HepG2 (cell line): ENCODE data around the gene LPCAT4. TPM values are rescaled to one million over a fixed set of nuclear protein-coding genes. Genes with fewer than 3 reads are reported as not detected.

ENCODE experiments used
- CHCHD3 ChIP-seq: sonication (generic); formaldehyde crosslinking; IDR thresholded peaks from 2 replicates; pipeline ENCODE4 v1.8.0; 2022; ENCODE audit warnings: mild to moderate bottlenecking, missing genetic modification reagents, moderate library complexity
- DNMT1 ChIP-seq: sonication (generic); formaldehyde crosslinking; IDR thresholded peaks from 2 replicates; pipeline ENCODE4 v1.5.1; 2020; ENCODE audit warnings: mild to moderate bottlenecking, missing genetic modification reagents
- GZF1 ChIP-seq: sonication (generic); formaldehyde crosslinking; IDR thresholded peaks from 2 replicates; pipeline ENCODE4 v1.5.1; 2020; ENCODE audit warnings: mild to moderate bottlenecking, missing genetic modification reagents
- HNRNPUL1 ChIP-seq: fragments of 200-400 bp; formaldehyde crosslinking; IDR thresholded peaks from 2 replicates; pipeline ENCODE4 v1.6.1; 2017; ENCODE audit warnings: low read depth, mild to moderate bottlenecking, low read length, moderate library complexity
- KDM4B ChIP-seq: sonication (generic); formaldehyde crosslinking; IDR thresholded peaks from 2 replicates; pipeline ENCODE4 v1.4.0; 2020; ENCODE audit warnings: missing genetic modification reagents
- KLF9 ChIP-seq: IDR thresholded peaks from 2 replicates; pipeline ENCODE4 v1.6.1; 2016; ENCODE audit warnings: low read depth
- MTA3 ChIP-seq: sonication (generic); formaldehyde crosslinking; IDR thresholded peaks from 2 replicates; pipeline ENCODE4 v1.4.0; 2020; ENCODE audit warnings: missing genetic modification reagents
- MYC ChIP-seq: sonication (generic); formaldehyde crosslinking; IDR thresholded peaks from 2 replicates; pipeline ENCODE4 v1.9.0; 2021; ENCODE audit warnings: missing genetic modification reagents, borderline replicate concordance
- PAF1 ChIP-seq: IDR thresholded peaks from 2 replicates; pipeline ENCODE4 v1.6.1; 2016; ENCODE audit warnings: missing genetic modification reagents, missing compliant biosample characterization
- PCBP2 ChIP-seq: fragments of 200-400 bp; formaldehyde crosslinking; optimal IDR thresholded peaks from 2 replicates; pipeline ENCODE3; 2018; ENCODE audit warnings: low read length, low read depth; ENCODE audit not compliant: poor library complexity, severe bottlenecking
- SALL2 ChIP-seq: sonication (generic); formaldehyde crosslinking; IDR thresholded peaks from 2 replicates; pipeline ENCODE4 v1.8.1; 2023; ENCODE audit warnings: mild to moderate bottlenecking, missing genetic modification reagents, inconsistent platforms
- SIX1 ChIP-seq: sonication (generic); formaldehyde crosslinking; IDR thresholded peaks from 2 replicates; pipeline ENCODE4 v1.4.0; 2020; ENCODE audit warnings: missing genetic modification reagents, borderline replicate concordance
- SKI ChIP-seq: fragments of 450-650 bp; IDR thresholded peaks from one replicate; pipeline ENCODE4 v1.6.1; 2018; ENCODE audit warnings: mild to moderate bottlenecking; ENCODE audit not compliant: partially characterized antibody
- SMAD1 ChIP-seq: sonication (generic); formaldehyde crosslinking; IDR thresholded peaks from 2 replicates; pipeline ENCODE4 v1.4.0; 2020; ENCODE audit warnings: missing genetic modification reagents, low read depth, mild to moderate bottlenecking, borderline replicate concordance
- SOX13 ChIP-seq, 3 experiments: fragments of 450-650 bp in 1 of 3; sonication (generic) in 1 of 3; formaldehyde crosslinking in 1 of 3; IDR thresholded peaks in 2 of 3; conservative IDR thresholded peaks in 1 of 3; 2 replicates each; pipeline versions ENCODE4 v1.5.0 to v1.6.1; 2016 to 2020; ENCODE audit warnings: antibody characterized with exemption in 1 of 3, mild to moderate bottlenecking in 1 of 3, missing compliant biosample characterization in 1 of 3, missing genetic modification reagents in 1 of 3, moderate library complexity in 1 of 3
- STAG1 ChIP-seq: sonication (generic); formaldehyde crosslinking; IDR thresholded peaks from 2 replicates; pipeline ENCODE4 v1.4.0; 2020; ENCODE audit warnings: missing genetic modification reagents
- STAT6 ChIP-seq: sonication (generic); formaldehyde crosslinking; IDR thresholded peaks from 2 replicates; pipeline ENCODE4 v1.4.0; 2020; ENCODE audit warnings: missing genetic modification reagents, mild to moderate bottlenecking, borderline replicate concordance
- ZBTB14 ChIP-seq: sonication (generic); formaldehyde crosslinking; IDR thresholded peaks from 2 replicates; pipeline ENCODE4 v1.4.0; 2020; ENCODE audit warnings: missing genetic modification reagents
- ZEB1 ChIP-seq: IDR thresholded peaks from 2 replicates; pipeline ENCODE4 v1.6.1; 2012; ENCODE audit warnings: mild to moderate bottlenecking, low read depth, inconsistent platforms; ENCODE audit not compliant: insufficient replicate concordance
- ZNF326 ChIP-seq: sonication (generic); formaldehyde crosslinking; IDR thresholded peaks from 2 replicates; pipeline ENCODE4 v1.4.0; 2020; ENCODE audit warnings: missing genetic modification reagents, borderline replicate concordance
- ZNF343 ChIP-seq: sonication (generic); formaldehyde crosslinking; IDR thresholded peaks from 2 replicates; pipeline ENCODE4 v1.4.0; 2020; ENCODE audit warnings: mild to moderate bottlenecking, missing genetic modification reagents
- ZNF558 ChIP-seq: sonication (generic); formaldehyde crosslinking; IDR thresholded peaks from 2 replicates; pipeline ENCODE4 v1.9.0; 2022; ENCODE audit warnings: mild to moderate bottlenecking, missing genetic modification reagents, borderline replicate concordance
- ZNF589 ChIP-seq: sonication (generic); formaldehyde crosslinking; conservative IDR thresholded peaks from 2 replicates; pipeline ENCODE4 v1.8.0; 2022; ENCODE audit warnings: mild to moderate bottlenecking, moderate library complexity, missing genetic modification reagents
- ZNF614 ChIP-seq: IDR thresholded peaks from 2 replicates; pipeline ENCODE4 v1.6.1; 2018; ENCODE audit warnings: missing biosample characterization, missing genetic modification reagents, inconsistent platforms, borderline replicate concordance
- ZNF737 ChIP-seq: sonication (generic); formaldehyde crosslinking; IDR thresholded peaks from 2 replicates; pipeline ENCODE4 v1.5.0; 2020; ENCODE audit warnings: missing genetic modification reagents, mild to moderate bottlenecking, borderline replicate concordance
- ZSCAN29 ChIP-seq: sonication (generic); formaldehyde crosslinking; conservative IDR thresholded peaks from 2 replicates; pipeline ENCODE4 v1.4.0; 2020; ENCODE audit warnings: mild to moderate bottlenecking, missing genetic modification reagents
- polyA plus RNA-seq, 8 experiments: library from polyadenylated mRNA; depleted of rRNA in 3 of 8; stranded (reverse) in 7 of 8; unstranded in 1 of 8; fragments of >200 nt; fragmentation: Illumina TruSeq in 4 of 8; extraction: Trizol in 4 of 8; gene quantifications; 2 replicates each; pipeline versions ENCODE4 v1.2.1 to v1.2.3, GENCODE V29; 2011 to 2016; ENCODE audit warnings: low read depth in 4 of 8, missing spikeins in 1 of 8, mixed read lengths in 1 of 8; ENCODE audit not compliant: insufficient read depth in 1 of 8
- total RNA-seq, 5 experiments: library from RNA; depleted of rRNA; stranded (reverse); fragments of >200 nt; fragmentation: Illumina TruSeq; extraction: Trizol; gene quantifications; 2 replicates each; pipeline ENCODE4 v1.2.3, GENCODE V29; 2016; ENCODE audit warnings: low read depth in 1 of 5

Gene LPCAT4
- total and polyA plus RNA-seq, 2 of the 13 experiments (the other 11 are each of a cell fraction or from before 2014, with no cell fraction given): 8.1 to 57.1 TPM

DNA sequence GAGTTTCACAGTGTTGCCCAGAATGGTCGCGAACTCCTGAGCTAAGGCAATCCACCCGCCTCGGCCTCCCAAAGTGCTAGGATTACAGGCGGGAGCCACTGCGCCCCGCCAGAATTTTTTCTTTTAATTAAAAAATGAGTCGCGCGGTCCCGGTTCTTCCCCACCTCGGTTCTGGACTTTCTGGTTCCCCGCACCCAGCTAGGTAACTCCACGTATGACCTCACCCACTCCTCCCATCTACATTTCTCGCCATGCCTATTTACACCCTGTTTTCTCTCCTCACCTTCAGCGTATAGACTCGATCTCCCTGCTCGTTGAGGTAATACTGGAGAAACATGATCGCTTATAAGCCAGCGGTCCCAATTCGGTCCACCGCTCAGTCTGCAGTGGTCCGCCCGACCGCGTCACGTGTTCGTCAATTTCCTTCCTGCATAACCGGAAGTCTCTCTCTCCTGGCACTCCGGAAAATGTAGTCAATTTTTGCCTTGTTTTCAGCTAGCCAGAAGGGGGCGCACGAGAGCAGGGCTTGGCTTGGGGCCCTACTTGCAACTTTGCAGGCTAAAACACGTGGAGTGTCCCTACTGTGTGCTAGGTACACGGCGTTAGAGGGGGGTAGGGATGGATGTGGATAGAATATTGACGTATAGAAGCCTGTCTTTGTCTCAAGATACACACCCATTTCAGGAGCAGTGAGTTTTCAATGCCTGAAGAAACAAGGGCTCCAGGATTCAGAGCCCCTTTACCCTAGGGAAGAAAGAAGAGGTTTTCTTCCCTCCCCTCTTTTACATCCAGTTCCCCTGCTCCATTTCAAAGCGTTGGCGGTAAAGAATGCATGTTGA is 24.0 kb downstream of the LPCAT4 start, which contains the start of the genes NOP10 and NUTM1 (continued):
- peak; percentile 96 for TF ChIP-seq MYC (CRISPR knock-in tag)
- no peak for TF ChIP-seq STAT6 (CRISPR knock-in tag)
- no peak for TF ChIP-seq HNRNPUL1
- no peak for TF ChIP-seq SOX13 (IDR thresholded peaks at IDR 0.05)
- TF ChIP-seq SOX13 (CRISPR knock-in tag; conservative IDR thresholded peaks at IDR 0.05 in 1 of 2, IDR thresholded peaks at IDR 0.05 in 1 of 2): peak in 1 of 2 experiments; percentile 48; a peak in 1 of 4 replicates
- no peak for TF ChIP-seq PAF1 (CRISPR knock-in tag)
- TF ChIP-seq SALL2 (CRISPR knock-in tag): 0 out of 2 replicates have a peak, but pooled peaks have one; percentile 53
- TF ChIP-seq CHCHD3 (CRISPR knock-in tag): no peak
- no peak for TF ChIP-seq ZNF558 (CRISPR knock-in tag)
- TF ChIP-seq SKI: no peak
- TF ChIP-seq DNMT1 (CRISPR knock-in tag): no peak
- TF ChIP-seq SMAD1 (CRISPR knock-in tag): peak; percentile 82; the same call in 1 of the 2 replicates
- peak; percentile 66; the same call in 1 of the 2 replicates for TF ChIP-seq SIX1 (CRISPR knock-in tag)
- TF ChIP-seq MTA3 (CRISPR knock-in tag): no peak
- peak; percentile 72; the same call in 1 of the 2 replicates for TF ChIP-seq ZNF343
- TF ChIP-seq ZNF589 (CRISPR knock-in tag): 0 out of 2 replicates have a peak, but pooled peaks have one; percentile 41
- TF ChIP-seq KLF9 (CRISPR knock-in tag): no peak
- TF ChIP-seq ZSCAN29 (CRISPR knock-in tag): peak; percentile 53; the same call in 1 of the 2 replicates
- TF ChIP-seq ZNF326: no peak
- TF ChIP-seq ZNF737: no peak
- TF ChIP-seq ZNF614: peak; percentile 47; the same call in 1 of the 2 replicates
- TF ChIP-seq STAG1 (CRISPR knock-in tag): peak; percentile 74
- no peak for TF ChIP-seq ZEB1
- no peak for TF ChIP-seq ZBTB14 (CRISPR knock-in tag)
- TF ChIP-seq PCBP2: no peak
- no peak for TF ChIP-seq GZF1 (CRISPR knock-in tag)
- TF ChIP-seq KDM4B (CRISPR knock-in tag): no peak; the same call in 1 of the 2 replicates
